C4-2B (cell line): ENCODE measurements around the gene ITPR2.

Source experiments
- H3K27ac ChIP-seq: fragments of 450-650 bp; 2 replicates; pipeline ENCODE4 v1.5.1; 2017
- ZFX ChIP-seq: fragments of 450-650 bp; IDR thresholded peaks from 2 replicates; pipeline ENCODE4 v1.6.1; 2017
- TF ChIP-seq, protein P1 (sequence below): fragments of 450-650 bp; conservative IDR thresholded peaks from 2 replicates; pipeline ENCODE4 v1.5.1; 2017; ENCODE audit warnings: mild to moderate bottlenecking

The ITPR2 gene

DNA sequence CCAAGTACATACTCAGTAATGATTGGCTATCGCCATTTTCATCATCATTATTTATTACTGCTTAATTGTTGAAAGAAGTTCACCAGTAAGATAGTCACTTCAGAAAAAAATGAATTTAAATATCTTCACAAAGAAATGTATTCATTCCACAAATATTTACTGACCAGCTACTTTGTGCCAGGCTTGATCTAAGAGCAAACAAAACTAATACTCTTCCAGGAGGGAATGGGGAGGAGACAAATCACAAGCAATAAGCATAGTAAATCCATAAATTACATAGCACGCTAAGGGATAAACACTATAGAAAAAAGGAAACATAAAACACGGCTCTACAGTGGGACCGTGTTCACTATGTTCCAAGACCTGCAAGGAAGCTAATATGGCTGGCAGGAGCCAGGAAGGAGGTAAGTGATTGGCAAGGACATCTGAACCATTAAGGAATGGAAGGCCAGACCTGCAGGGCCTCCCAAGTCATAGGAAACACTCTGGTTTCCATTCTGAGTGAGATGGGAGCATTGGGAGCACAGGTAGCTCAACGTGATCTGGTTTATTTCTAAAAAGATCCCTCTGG, 27.5 kb downstream of the ITPR2 start:
- TF ChIP-seq, protein P1, sequence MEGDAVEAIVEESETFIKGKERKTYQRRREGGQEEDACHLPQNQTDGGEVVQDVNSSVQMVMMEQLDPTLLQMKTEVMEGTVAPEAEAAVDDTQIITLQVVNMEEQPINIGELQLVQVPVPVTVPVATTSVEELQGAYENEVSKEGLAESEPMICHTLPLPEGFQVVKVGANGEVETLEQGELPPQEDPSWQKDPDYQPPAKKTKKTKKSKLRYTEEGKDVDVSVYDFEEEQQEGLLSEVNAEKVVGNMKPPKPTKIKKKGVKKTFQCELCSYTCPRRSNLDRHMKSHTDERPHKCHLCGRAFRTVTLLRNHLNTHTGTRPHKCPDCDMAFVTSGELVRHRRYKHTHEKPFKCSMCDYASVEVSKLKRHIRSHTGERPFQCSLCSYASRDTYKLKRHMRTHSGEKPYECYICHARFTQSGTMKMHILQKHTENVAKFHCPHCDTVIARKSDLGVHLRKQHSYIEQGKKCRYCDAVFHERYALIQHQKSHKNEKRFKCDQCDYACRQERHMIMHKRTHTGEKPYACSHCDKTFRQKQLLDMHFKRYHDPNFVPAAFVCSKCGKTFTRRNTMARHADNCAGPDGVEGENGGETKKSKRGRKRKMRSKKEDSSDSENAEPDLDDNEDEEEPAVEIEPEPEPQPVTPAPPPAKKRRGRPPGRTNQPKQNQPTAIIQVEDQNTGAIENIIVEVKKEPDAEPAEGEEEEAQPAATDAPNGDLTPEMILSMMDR, result no peak
- no peak for TF ChIP-seq ZFX
- peak overlapping the region; percentile 53; the same call in 1 of the 2 replicates for H3K27ac ChIP-seq

DNA sequence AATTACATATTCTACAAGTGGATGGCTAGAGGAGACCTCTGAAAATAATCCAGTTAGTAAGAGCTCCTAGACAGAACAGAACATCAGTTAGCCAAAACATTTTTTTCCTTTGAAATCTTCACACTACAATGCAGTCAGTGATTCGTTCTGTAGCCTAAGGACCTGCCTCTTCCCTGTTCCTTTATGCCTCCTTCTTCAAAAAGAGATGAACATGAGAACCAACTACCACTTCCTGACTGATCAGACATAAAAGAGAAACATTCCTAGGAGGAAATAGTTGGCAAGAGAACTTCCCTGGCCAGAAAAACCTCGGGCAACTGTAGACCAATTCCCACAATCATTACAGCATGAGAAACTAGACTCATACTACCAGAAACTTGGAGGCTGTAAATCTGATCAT, 29.4 kb downstream of the ITPR2 start:
- TF ChIP-seq, protein P1, result no peak
- no peak for TF ChIP-seq ZFX
- H3K27ac ChIP-seq, result no peak overlapping the region

DNA sequence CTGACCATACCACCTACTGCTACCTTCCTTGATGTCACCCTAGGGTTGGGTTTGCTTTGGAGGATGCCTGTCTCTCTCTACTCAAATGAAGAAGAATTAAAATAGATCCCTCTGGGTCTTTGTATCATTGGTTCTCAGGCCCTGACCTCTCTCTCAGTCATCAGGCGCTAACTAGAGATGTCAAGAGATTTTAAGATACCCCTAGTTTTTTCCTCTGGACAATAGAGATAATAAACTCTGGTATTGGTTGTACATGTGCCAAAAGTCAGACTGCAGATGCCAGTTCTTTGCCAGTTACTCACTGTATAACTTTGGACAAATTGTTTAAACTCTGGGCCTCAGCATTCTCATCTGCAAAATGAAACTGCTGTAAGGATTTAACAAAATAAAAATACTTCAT, 31.5 kb downstream of the ITPR2 start:
- TF ChIP-seq, protein P1, result no peak
- no peak for TF ChIP-seq ZFX
- no peak overlapping the region for H3K27ac ChIP-seq

DNA sequence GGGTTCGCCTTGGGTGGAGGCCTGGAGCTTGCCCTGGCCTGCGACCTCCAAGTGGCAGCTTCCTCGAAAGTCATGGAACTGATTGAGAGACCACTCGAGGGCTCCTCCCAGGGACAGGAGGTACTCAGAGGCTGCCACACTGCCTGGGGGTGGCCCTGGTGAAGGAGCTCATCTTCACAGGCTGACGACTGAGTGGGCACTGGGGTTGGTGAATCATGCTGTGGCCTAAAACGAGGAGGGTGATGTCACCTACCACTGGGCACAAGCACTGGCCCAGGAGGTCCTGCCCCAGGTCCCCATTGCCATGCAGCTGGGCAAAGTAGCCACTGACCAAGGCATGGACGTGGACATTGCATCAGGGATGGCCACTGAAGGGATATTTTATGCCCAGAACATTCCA, 32.1 kb downstream of the ITPR2 start:
- H3K27ac ChIP-seq, result no peak overlapping the region
- TF ChIP-seq, protein P1, result no peak
- TF ChIP-seq ZFX, result no peak

DNA sequence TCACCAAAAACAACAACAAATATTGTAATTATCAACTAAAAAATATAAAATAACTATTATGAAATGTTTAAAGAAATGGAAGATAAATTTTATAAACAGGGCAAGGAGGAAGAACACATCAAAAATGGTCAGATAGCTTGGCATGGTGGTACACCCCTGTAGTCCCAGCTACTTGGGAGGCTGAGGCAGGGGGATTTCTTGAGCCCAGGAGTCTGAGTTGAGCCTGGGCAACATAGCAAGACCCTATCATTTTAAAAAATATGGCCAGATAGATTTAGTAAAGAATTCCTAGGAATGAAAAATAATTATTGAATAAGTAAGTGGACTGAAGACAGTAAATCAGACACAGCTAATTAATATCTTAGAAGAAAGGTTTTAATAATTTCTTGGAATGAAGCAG, 32.6 kb downstream of the ITPR2 start:
- TF ChIP-seq, protein P1, result no peak
- no peak for TF ChIP-seq ZFX
- H3K27ac ChIP-seq, result no peak overlapping the region

DNA sequence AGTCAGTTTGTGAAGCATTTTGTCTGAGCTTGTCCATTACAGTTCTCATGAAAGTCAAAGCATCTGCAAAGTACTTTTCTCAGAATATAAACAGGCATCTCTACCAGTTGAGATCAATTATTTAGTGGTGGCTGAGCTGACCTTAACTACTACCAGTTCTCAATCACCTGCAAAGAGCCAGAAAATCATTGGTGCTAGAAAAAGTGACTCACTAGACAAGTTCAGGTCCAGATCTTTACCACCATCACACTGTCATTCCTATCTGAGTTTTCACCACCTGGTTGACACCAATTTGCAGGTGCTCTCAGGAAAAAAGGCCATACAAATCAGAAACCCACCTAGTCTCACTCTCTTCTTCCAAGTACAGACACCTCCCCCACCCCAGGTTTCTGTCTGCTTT, 33.3 kb downstream of the ITPR2 start:
- no peak overlapping the region for H3K27ac ChIP-seq
- TF ChIP-seq, protein P1, result no peak
- TF ChIP-seq ZFX, result no peak

DNA sequence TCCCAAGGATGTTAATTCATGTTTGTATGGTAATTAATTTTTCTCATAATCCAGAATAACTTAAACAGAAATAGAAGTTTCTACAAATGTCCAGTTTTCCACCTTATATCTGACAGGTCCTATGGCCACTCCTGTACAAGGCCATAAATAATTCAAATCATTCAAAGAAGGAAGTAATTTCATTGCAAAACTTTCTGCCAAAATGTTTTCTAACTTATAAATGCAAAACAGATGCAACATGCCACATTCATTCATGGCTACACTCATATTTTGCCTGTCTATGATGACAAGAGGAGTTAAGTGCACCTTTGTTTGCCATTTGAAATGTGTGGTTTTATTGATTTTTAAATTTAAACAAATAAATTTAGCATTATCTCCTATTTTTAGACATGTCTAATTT, 34.4 kb downstream of the ITPR2 start:
- H3K27ac ChIP-seq, result no peak overlapping the region
- TF ChIP-seq ZFX, result no peak
- TF ChIP-seq, protein P1, result no peak
